Measurements from ENCODE around the gene CPEB3. TPM values are rescaled to one million over a fixed set of nuclear protein-coding genes. Genes with fewer than 3 reads are reported as not detected.
A peak's percentile ranks its signal among the peaks of the same experiment; 100 is the strongest.
"Not testable (repeated sequence)": the region's sequence is repeated elsewhere in the genome, so short reads cannot be mapped to it uniquely, and the experiment has no call there.

CPEB3 gene
- 10 to 100 TPM in 3 of 8 experiments, 1 to 10 TPM in 5; 1.2 to 11.8 (median 7.7) TPM for total RNA-seq

- peak within 1 kb of the TSS; percentile 59 to 83 for H3K27ac ChIP-seq
- WGBS, 10 experiments: 0 to 2% methylated on average over 7 to 9 of the region's 79 CpGs; no CpG with 5 or more reads in 8 of the 10 experiments
- peak within 1 kb of the TSS; percentile 58 to 98 (median 73) for H3K4me3 ChIP-seq
- H3K4me1 ChIP-seq (replicated peaks in 1 of 2): peaks cover 3% of the 10 kb centered on the region in 2 donors
- in situ Hi-C loops (cut with MboI; ENCODE audit: low pct_unique_long_range_greater_than_20kb in 2 of 9, low sequenced_read_pairs in 9 of 9, unreplicated experiment in 9 of 9): loop anchor here in 1 of 9 experiments (25.0 kb wide), 1 partner anchor 204 kb away; no protein-coding TSS in a partner anchor
- ATAC-seq (replicated peaks in 6 of 8): peak; percentile 96 to 99 (median 99)
These were observed at the start of gene CPEB3, which contains the start of gene MARCHF5 for GRCh38 chr10:92290837-92291615. Gene CPEB3, minus strand, starts transcription at chr10:92291078. Its CDS starts 50,728 bp downstream, at chr10:92240350. Gene MARCHF5, plus strand, starts transcription at chr10:92291167. Its CDS starts 328 bp downstream, at chr10:92291495.

- 85 to 100% (median 95%) methylated on average over 3 to 6 of the region's 6 CpGs; no CpG with 5 or more reads in 4 of the 10 experiments for WGBS, 10 experiments
- H3K27ac ChIP-seq; H3K4me3 ChIP-seq; in situ Hi-C loops (cut with MboI; ENCODE audit: low pct_unique_long_range_greater_than_20kb in 2 of 9, low sequenced_read_pairs in 9 of 9, unreplicated experiment in 9 of 9); ATAC-seq (replicated peaks in 6 of 8); H3K4me1 ChIP-seq (replicated peaks in 1 of 2): not testable (repeated sequence)
These were observed 39.0 kb upstream of the CPEB3 start for GRCh38 chr10:92329927-92330326.

GRCh38 chr10:92328993-92329392 lies 38.1 kb upstream of the CPEB3 start:
- H3K4me1 ChIP-seq (replicated peaks in 1 of 2): no peaks in the 10 kb centered on the region
- no peak for ATAC-seq (replicated peaks in 6 of 8)
- in situ Hi-C loops (cut with MboI; ENCODE audit: low pct_unique_long_range_greater_than_20kb in 2 of 9, low sequenced_read_pairs in 9 of 9, unreplicated experiment in 9 of 9): no loop called here
- H3K4me3 ChIP-seq: no peak overlapping the region
- H3K27ac ChIP-seq: no peak overlapping the region

- Histone ChIP-seq H3K4me1 (replicated peaks in 1 of 2) (no peaks in the 10 kb centered on the region), H3K4me3 (no peak overlapping the region), H3K27ac (no peak overlapping the region)
- 64 to 100% (median 90%) methylated on average over 1 to 3 of the region's 3 CpGs; no CpG with 5 or more reads in 1 of the 10 experiments for WGBS, 10 experiments
- peak in 1 of 8 experiments; percentile 13 for ATAC-seq (replicated peaks in 6 of 8)
- in situ Hi-C loops (cut with MboI; ENCODE audit: low pct_unique_long_range_greater_than_20kb in 2 of 9, low sequenced_read_pairs in 9 of 9, unreplicated experiment in 9 of 9): no loop called here
These were observed 36.9 kb upstream of the CPEB3 start for GRCh38 chr10:92327445-92328433.

DNA sequence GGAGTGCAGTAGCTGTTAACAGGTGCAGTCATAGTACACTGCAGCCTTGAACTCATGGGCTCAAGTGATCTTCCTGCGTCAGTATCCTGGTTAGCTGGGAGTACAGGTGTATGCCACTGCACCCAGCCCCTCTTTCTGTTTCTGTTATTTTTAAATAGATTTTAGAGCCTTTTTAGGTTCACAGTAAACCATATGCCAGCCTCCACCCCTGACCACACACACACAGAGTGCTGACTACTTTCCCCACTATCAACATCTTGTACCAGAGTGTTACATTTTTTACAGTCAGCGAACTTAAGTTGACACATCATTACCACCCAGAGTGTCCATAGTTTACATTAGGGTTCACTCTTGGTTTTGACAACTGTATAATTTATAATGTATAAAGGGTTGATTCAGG lies 32.2 kb upstream of the CPEB3 start:
- no peak for ATAC-seq (replicated peaks in 6 of 8)
- WGBS, 10 experiments: 83 to 100% (median 95%) methylated on average over 2 of the region's 2 CpGs; no CpG with 5 or more reads in 7 of the 10 experiments
- in situ Hi-C loops (cut with MboI; ENCODE audit: low pct_unique_long_range_greater_than_20kb in 2 of 9, low sequenced_read_pairs in 9 of 9, unreplicated experiment in 9 of 9): no loop called here
- H3K4me3 ChIP-seq: no peak overlapping the region
- H3K4me1 ChIP-seq (replicated peaks in 1 of 2): no peaks in the 10 kb centered on the region
- H3K27ac ChIP-seq: no peak overlapping the region

DNA sequence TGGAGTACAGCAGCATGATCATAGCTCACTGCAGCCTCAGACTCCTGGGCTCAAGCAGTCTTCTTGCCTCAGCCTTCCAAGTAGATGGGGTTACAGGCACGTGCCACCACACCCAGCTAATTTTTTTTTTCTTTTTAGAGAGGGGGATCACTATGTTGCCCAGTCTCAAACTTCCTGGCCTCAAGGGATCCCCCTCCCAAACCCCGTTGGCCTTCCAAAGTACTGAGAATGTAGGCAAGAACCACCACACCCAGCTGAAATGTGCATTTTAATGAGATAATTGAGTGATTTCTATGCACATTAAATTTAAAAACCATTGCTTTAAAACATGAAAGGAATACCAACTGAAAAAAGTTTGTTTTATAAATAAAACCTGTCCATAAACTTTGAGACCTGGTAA lies 25.7 kb upstream of the CPEB3 start:
- WGBS, 10 experiments: 0 to 100% (median 91%) methylated on average over 1 to 2 of the region's 2 CpGs; no CpG with 5 or more reads in 6 of the 10 experiments
- Histone ChIP-seq H3K4me3 (no peak overlapping the region), H3K27ac (no peak overlapping the region), H3K4me1 (replicated peaks in 1 of 2) (no peaks in the 10 kb centered on the region)
- ATAC-seq (replicated peaks in 6 of 8): peak in 3 of 8 experiments; percentile 95 to 96 (median 95)
- in situ Hi-C loops (cut with MboI; ENCODE audit: low pct_unique_long_range_greater_than_20kb in 2 of 9, low sequenced_read_pairs in 9 of 9, unreplicated experiment in 9 of 9): no loop called here

DNA sequence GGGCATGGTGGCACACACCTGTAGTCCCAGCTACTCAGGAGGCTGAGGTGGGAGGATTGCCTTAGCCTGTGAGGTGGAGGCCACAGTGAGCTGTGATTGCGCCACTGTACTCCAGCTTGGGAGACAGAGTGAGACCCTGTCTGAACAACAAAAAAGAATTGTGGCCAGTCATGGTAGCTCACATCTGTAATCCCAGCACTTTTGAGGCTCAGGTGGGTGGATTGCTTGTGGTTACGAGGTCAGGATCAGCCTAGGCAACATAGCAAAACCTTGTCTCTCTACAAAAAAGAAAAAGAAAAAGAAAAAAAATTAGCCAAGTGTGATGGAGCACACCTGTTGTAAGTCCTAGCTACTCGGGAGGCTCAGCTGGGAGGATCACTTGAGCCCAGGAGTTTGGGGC lies 22.9 kb upstream of the CPEB3 start:
- Histone ChIP-seq H3K4me1 (replicated peaks in 1 of 2) (no peaks in the 10 kb centered on the region), H3K27ac (no peak overlapping the region), H3K4me3 (no peak overlapping the region)
- whole genome bisulfite sequencing, 10 experiments: 80 to 100% (median 92%) methylated on average over 1 to 3 of the region's 3 CpGs; no CpG with 5 or more reads in 1 of the 10 experiments
- ATAC-seq (replicated peaks in 6 of 8): no peak
- in situ Hi-C loops (cut with MboI; ENCODE audit: low pct_unique_long_range_greater_than_20kb in 2 of 9, low sequenced_read_pairs in 9 of 9, unreplicated experiment in 9 of 9): no loop called here

DNA sequence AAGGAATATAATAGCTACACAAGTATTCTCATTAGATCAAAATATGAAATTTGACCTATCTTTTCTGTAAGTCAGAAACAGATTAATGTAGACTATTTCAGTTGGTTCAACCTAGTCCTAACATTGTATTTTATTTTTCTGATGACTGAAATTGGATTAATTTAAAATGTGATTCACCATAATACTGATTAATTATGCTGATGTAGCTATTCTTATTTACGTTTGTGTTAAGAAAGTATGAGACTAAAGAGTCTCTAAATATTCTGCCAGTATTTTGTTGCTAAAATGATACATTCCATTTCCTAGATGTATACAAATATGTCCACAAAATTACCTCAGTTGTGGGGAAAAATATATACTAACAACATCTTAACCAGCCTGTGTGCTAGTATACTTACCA lies 18.4 kb upstream of the CPEB3 start:
- Histone ChIP-seq H3K4me1 (replicated peaks in 1 of 2) (peaks cover 0 to under 1% of the 10 kb centered on the region in 2 donors), H3K27ac (no peak overlapping the region), H3K4me3 (no peak overlapping the region)
- ATAC-seq (replicated peaks in 6 of 8): no peak
- in situ Hi-C loops (cut with MboI; ENCODE audit: low pct_unique_long_range_greater_than_20kb in 2 of 9, low sequenced_read_pairs in 9 of 9, unreplicated experiment in 9 of 9): no loop called here
- 11 to 100% (median 100%) methylated on average over 1 of the region's 1 CpG; no CpG with 5 or more reads in 1 of the 10 experiments for WGBS, 10 experiments

GRCh38 chr10:92305133-92306072 lies 14.5 kb upstream of the CPEB3 start:
- 70 to 96% (median 85%) methylated on average over 2 to 12 of the region's 13 CpGs for WGBS, 10 experiments
- Histone ChIP-seq H3K27ac (no peak overlapping the region), H3K4me1 (replicated peaks in 1 of 2) (peaks cover 3 to 13% of the 10 kb centered on the region in 2 donors), H3K4me3 (no peak overlapping the region)
- ATAC-seq (replicated peaks in 6 of 8): no peak
- in situ Hi-C loops (cut with MboI; ENCODE audit: low pct_unique_long_range_greater_than_20kb in 2 of 9, low sequenced_read_pairs in 9 of 9, unreplicated experiment in 9 of 9): no loop called here

DNA sequence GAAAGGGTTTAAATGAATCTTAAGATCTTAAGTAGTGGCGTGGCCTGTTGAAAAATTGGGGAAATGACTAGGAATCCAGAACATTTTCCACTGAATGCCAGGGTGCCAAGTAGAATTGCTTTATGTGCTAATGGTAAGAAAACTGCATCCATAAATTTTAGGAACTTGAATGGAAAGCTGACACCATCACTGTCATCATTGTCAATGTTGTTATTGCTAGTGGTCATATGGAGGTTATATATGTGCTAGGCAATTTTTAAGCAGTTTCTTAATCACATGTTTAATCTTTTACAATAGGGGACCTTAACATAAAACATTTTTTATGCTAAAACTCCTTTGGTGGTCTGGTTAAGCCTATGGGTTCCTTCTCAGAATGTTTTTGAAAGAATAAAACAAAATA lies 13.2 kb upstream of the CPEB3 start:
- in situ Hi-C loops (cut with MboI; ENCODE audit: low pct_unique_long_range_greater_than_20kb in 2 of 9, low sequenced_read_pairs in 9 of 9, unreplicated experiment in 9 of 9): no loop called here
- Histone ChIP-seq H3K27ac (no peak overlapping the region), H3K4me1 (replicated peaks in 1 of 2) (peaks cover 3 to 13% of the 10 kb centered on the region in 2 donors), H3K4me3 (no peak overlapping the region)
- no peak for ATAC-seq (replicated peaks in 6 of 8)
- 50 to 100% (median 64%) methylated on average over 1 of the region's 1 CpG; no CpG with 5 or more reads in 1 of the 10 experiments for WGBS, 10 experiments

- in situ Hi-C loops (cut with MboI; ENCODE audit: low pct_unique_long_range_greater_than_20kb in 2 of 9, low sequenced_read_pairs in 9 of 9, unreplicated experiment in 9 of 9): no loop called here
- Histone ChIP-seq H3K4me3 (no peak overlapping the region), H3K4me1 (replicated peaks in 1 of 2) (peaks cover 3 to 13% of the 10 kb centered on the region in 2 donors), H3K27ac (no peak overlapping the region)
- ATAC-seq (replicated peaks in 6 of 8): no peak
These were observed 12.2 kb upstream of the CPEB3 start for GRCh38 chr10:92303096-92303495.

DNA sequence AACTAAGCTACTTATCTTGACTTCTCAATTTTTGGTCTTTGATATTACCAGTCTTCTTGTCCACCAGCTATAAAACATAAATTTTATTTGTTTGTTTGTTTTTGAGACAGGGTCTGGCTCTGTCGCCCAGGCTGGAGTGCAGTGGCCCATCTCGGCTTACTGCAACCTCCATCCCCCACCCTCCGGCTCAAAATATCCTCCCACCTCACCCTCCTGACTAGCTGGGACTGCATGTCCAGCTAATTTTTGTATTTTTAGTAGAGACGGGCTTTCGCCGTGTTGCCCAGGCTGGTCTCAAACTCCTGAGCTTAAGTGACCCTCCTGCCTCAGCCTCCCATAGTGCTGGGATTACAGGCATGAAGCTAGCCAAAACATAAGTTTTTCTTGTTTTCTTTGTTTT lies 7.6 kb upstream of the CPEB3 start:
- no peak overlapping the region for H3K4me3 ChIP-seq
- H3K4me1 ChIP-seq (replicated peaks in 1 of 2): peaks cover 0 to 5% of the 10 kb centered on the region in 2 donors
- in situ Hi-C loops (cut with MboI; ENCODE audit: low pct_unique_long_range_greater_than_20kb in 2 of 9, low sequenced_read_pairs in 9 of 9, unreplicated experiment in 9 of 9): loop anchor here in 1 of 9 experiments (25.0 kb wide), 1 partner anchor 211 kb away; no protein-coding TSS in a partner anchor
- no peak for ATAC-seq (replicated peaks in 6 of 8)
- 80 to 100% (median 95%) methylated on average over 1 to 6 of the region's 6 CpGs; no CpG with 5 or more reads in 1 of the 10 experiments for WGBS, 10 experiments
- H3K27ac ChIP-seq: no peak overlapping the region
